Measurements from ENCODE around the gene PCSK6.

PCSK6 gene

GRCh38 chr15:101437209-101437608, 52.3 kb downstream of the PCSK6 start:
- no peak for DNase-seq (ENCODE audit: low spot score)
- no peak overlapping the region for H3K27ac ChIP-seq
- CTCF ChIA-PET: interaction anchor here (0.6 kb wide), 1 partner anchor 54 kb away, joined by 3 read pairs; no protein-coding TSS in a partner anchor
- TF ChIP-seq CTCF (conservative IDR thresholded peaks at IDR 0.05; ENCODE audit: low read depth): no peak
- POLR2A ChIA-PET (ENCODE audit: low non-redundant PET): no interaction called here

- no peak for DNase-seq (ENCODE audit: low spot score)
- TF ChIP-seq CTCF (conservative IDR thresholded peaks at IDR 0.05; ENCODE audit: low read depth): no peak
- no peak overlapping the region for H3K27ac ChIP-seq
- POLR2A ChIA-PET (ENCODE audit: low non-redundant PET): no interaction called here
- CTCF ChIA-PET: no interaction called here
Measured at GRCh38 chr15:101436526-101436925, 53.0 kb downstream of the PCSK6 start.

GRCh38 chr15:101435761-101436160, 53.7 kb downstream of the PCSK6 start:
- DNase-seq (ENCODE audit: low spot score): no peak
- POLR2A ChIA-PET (ENCODE audit: low non-redundant PET): no interaction called here
- no peak overlapping the region for H3K27ac ChIP-seq
- CTCF ChIA-PET: interaction anchor here (0.6 kb wide), 1 partner anchor 188 kb away, joined by 3 read pairs; no protein-coding TSS in a partner anchor
- TF ChIP-seq CTCF (conservative IDR thresholded peaks at IDR 0.05; ENCODE audit: low read depth): no peak

GRCh38 chr15:101434032-101434920, 55.2 kb downstream of the PCSK6 start:
- DNase-seq (ENCODE audit: low spot score): no peak
- no peak overlapping the region for H3K27ac ChIP-seq
- ChIA-PET CTCF (no interaction called here), POLR2A (ENCODE audit: low non-redundant PET) (no interaction called here)
- TF ChIP-seq CTCF (conservative IDR thresholded peaks at IDR 0.05; ENCODE audit: low read depth): no peak

- no peak for DNase-seq (ENCODE audit: low spot score)
Measured at GRCh38 chr15:101433396-101433795, 56.1 kb downstream of the PCSK6 start.

GRCh38 chr15:101432982-101433381, 56.5 kb downstream of the PCSK6 start:
- CTCF ChIA-PET: interaction anchor here (0.6 kb wide), 1 partner anchor 44 kb away, joined by 3 read pairs; no protein-coding TSS in a partner anchor
- no peak for DNase-seq (ENCODE audit: low spot score)
- no peak overlapping the region for H3K27ac ChIP-seq
- no peak for TF ChIP-seq CTCF (conservative IDR thresholded peaks at IDR 0.05; ENCODE audit: low read depth)
- POLR2A ChIA-PET (ENCODE audit: low non-redundant PET): no interaction called here

More at GRCh38 chr15:101433396-101433795, 56.1 kb downstream of the PCSK6 start:
- no peak overlapping the region for H3K27ac ChIP-seq
- no peak for TF ChIP-seq CTCF (conservative IDR thresholded peaks at IDR 0.05; ENCODE audit: low read depth)
- POLR2A ChIA-PET (ENCODE audit: low non-redundant PET): no interaction called here
- CTCF ChIA-PET: interaction anchor here (0.6 kb wide), 1 partner anchor 44 kb away, joined by 3 read pairs; no protein-coding TSS in a partner anchor
